ENCODE data around the gene ARID5B.
"Not testable (repeated sequence)": the region's sequence is repeated elsewhere in the genome, so short reads cannot be mapped to it uniquely, and the experiment has no call there.

Gene ARID5B

DNA sequence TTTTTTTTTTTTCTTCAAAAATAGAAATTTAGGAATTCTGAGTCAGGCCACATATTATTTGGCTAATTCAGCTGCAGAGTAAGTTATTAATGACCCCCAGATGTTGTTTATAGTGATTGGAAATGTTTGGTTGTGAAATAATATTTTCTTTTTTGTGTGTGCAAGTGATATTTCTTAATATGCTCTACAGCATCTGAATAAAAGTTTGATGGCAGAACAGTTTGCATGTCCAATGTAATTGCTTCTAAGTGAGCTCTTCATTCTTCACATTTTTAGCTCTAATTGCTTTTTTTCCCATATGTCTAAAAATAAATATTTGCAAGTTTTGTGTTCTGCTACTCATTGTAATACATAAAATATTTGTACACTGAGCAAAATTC is 116.0 kb downstream of the ARID5B start:
- no peak for DNase-seq

DNA sequence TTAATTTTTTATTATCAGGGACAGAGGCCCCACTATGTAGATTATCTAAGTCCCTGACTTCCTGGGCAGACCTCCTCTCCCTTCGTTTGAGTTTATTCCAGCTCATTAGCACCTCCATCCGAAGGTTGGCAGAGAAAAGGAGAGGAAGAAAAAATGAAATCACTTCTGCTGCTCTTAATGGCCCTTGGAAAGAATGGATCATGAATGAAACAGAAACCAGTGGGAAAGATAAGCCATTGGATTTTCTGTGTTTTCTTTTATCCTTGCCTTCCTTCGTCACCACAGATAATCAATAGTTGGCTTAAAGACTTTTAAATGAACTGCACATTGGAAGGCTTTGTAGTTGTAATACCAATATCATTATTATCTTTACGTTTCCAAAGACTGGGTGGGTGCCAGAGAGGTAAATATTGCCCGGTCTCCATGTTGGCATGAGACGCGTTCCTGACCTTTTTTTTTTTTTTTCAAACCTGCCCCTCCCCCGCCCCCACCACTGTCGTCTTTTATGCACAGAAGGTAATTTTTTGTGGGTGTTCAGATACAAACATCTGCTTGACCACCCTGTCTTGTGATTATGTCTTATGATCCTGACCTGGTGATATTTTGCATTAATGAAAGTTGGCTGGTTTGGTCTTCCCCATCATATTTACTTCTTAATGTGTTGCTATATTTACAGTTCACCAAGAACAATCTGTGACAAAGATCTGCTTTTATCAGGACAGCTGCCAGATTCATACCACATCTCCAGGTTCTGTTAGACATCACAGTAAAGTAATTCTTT is 116.8 kb downstream of the ARID5B start:
- DNase-seq = no peak

DNA sequence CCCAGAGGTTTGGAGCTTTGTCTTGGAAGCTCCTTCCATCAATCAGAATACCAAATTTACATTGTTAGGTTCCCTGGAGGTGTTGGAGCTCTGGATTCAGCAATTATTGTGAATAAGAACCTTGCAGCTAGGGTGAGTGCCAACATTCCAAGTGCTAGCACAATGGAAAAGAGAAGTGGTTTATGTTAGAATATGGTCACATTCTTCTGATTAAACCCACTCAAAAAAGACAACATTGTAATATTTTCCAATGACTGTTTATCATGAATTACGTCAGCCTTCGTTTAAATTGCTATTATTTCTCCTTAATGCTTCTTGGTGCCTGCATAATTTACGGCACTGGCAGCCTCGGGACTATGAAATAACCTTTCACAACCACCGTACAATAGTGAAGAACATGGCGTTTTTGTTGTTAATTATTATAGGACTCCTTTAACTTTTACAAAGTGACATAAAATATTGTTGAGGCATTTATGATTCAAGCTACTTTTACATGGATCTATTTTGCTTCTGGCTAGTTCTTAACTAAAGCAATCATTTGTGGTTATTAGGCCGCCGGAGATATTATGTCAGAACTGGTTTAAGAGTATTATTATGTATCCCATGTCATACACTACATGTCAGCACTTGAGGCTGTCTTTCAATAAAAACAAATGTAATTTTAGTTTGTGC is 117.7 kb downstream of the ARID5B start:
- DNase-seq = peak; percentile 64

GRCh38 chr10:62019685-62020359 is 118.3 kb downstream of the ARID5B start:
- no peak for DNase-seq

DNA sequence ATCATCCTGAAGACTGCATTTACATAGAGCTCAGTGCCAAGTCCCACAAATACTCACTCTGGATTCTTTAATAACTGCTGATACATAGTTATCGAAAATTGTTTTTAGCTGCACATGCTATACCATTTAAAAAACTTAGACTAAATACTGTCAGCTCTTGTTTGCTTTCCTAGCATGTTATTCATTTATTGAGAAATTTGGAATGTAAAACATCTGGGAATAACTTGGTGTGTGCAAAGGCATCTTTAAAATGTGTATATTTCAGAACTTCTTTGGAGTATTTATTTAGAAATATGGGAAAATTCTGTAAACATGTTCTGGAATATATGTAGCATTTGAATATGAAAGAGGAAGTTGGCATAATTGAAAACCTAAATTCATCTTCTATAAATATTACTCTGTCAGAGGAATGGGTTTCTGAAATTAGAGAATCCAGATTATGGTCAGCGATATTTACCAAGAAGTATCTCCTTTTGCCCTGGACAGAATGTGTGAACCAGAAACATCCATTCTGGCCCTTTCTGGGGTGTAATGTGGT is 119.7 kb downstream of the ARID5B start:
- DNase-seq = peak; percentile 27

DNA sequence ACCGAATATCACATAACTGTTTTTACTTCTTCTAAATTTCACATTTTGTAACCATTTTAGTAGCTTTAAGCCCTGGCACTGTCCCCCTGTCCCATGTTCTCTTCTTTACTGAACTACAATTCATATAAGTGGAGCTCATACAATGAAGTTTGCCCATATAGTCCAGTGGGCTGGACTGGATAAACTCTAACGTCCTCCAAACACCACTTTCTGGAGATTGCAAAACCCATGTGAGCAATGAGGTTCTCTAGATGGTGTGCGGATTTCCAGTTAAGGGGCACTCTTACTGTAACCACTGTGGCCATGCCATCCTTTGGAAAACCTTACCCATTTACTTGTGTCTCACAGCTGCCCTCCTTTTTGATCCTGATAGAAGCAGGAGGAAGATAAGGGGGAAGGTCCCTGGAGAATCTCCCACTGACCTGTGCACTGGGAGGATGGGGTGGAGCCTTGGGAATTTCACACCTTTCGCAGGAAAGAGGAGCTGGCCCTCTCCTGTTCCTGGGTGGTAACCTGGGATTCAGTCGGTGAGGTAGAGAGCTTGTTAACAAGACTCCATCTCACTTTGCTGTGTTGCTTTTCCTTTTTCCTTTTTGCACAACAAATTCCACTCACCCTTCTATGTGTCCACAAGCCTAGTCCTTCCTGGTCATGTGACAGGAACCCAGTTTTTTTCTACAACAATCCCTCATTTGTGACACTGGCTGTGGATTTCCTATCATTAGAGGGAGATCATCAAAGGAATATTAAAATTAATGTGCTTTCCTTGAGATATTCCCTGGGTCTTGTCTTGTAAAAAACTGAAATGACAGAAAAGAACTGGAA is 120.7 kb downstream of the ARID5B start:
- no peak for DNase-seq

DNA sequence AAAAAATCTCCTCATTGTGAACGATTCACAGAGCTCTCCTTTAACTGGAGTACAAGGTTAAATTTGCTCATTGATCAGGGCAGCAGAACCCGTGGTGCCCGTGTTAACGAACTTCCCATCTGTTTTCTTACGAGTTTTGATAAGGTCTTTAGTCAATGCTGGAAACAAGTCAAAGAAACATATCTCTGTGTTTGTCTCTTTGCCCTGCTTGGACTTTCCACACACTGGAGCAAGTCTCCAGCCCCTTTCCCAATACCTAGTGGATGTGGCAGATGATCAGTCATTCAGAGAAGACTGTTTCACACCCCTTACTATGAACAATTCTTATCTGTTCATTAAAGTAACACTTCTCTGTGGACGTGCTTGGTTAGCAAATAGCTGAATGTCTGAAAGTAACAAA is 121.3 kb downstream of the ARID5B start:
- no peak for DNase-seq

DNA sequence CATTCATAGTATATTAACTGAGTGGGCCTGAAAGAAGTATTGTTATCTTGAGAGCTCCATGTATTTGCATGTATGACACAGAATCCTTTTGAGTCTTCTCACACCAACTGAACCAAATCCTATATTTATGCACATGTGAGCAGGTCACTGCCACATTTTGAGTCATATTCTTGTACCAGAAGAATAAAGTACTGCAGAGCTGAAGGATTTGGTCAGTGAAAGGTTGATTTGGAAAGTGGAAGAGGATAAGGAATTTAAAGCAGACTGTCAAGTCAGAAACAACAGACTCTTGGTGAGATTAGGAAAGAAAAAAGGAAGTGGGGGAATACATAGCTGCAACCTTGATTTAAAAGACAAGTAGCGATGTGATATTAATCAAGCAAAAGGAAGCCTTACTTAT is 121.8 kb downstream of the ARID5B start:
- peak; percentile 40 for DNase-seq

DNA sequence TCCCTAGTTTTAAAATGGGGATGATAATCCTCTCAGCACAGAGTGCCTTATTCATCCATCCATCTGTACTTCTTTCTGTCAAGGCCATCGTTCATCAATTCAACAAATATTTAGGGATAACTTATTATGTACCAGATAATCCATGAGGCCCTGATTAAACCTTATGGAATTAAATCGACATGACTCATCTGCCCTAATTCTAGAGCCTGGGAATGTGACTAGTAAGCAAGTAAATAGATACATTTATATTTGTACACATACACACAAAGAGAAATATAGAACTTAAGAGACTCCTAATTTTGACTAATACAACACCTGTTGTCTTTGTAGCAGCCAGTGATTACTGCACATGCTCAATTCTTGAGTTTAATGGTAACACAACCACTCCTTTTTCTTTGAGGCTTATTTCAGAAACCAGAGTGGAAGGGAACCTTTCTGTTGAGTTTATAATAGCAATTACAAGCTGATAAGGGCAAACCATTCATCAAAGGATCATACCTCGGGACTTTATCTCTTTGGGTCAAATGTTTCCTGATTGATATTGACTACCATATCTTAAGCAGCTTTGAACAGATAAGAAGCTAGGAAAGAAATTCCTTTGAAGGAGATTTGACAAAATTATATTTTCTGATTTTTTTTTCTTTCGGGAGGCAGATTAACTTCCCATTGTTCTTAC is 122.7 kb downstream of the ARID5B start:
- DNase-seq = no peak

GRCh38 chr10:62025134-62025794 is 123.8 kb downstream of the ARID5B start:
- no peak for DNase-seq

DNA sequence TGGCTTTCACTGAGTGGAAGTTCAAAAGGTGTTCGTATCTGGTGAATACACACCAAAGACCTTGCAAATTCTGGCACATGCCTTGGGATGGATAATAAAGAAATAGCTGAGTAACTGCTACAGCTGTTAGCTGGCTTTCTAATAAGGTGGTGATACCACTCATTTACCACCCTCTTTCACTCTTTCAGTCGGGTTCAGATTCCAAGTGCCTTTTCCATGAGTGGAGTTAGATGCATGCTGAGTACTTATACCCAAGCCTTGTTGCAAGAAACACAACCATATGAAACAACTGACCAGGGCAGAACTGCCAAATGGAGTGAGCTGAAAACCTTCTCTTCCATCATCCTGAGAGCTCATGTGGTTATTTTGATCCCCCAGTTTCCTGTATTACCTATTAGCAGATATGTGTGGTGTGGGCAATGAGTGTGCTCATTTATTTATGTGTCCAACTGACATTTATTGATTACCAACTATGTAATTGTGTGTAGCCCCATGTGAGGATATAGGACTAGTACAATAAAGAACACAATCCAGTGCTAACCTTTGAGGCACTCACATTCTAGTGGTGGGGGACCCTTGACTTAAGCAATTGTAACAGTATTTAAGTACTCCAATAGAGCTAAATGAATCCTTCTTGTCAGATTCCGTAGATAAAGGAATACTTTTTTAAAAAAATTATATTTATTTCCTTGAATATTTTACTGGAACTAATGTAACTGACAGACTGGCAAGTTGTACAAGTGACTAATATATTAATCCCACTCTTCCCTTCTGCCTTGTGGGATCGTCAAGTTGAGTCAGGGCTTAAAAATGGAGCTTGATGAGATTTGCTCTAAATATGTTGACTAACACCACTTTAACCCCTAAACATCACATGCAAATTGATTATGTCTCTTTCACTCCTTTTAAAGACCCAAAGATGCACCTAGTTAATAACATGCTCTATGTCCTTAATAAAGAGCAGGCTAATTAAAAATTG is 124.7 kb downstream of the ARID5B start:
- DNase-seq = no peak

GRCh38 chr10:62027841-62028501 is 126.5 kb downstream of the ARID5B start:
- no peak for DNase-seq

DNA sequence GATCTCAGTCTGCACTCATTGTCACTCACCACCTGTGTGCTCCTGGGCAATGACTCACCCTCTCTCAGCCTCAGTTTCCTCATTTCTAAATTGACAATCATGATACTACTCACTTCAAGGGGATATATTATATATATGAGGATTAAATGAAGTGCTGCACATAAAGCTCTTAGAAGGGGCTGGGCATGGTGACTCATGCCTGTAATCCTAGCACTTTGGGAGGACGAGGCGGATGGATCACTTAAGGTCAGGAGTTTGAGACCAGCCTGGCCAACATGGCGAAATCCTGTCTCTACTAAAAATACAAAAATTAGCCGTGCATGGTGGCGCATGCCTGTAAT is 127.0 kb downstream of the ARID5B start:
- not testable (repeated sequence) for DNase-seq

DNA sequence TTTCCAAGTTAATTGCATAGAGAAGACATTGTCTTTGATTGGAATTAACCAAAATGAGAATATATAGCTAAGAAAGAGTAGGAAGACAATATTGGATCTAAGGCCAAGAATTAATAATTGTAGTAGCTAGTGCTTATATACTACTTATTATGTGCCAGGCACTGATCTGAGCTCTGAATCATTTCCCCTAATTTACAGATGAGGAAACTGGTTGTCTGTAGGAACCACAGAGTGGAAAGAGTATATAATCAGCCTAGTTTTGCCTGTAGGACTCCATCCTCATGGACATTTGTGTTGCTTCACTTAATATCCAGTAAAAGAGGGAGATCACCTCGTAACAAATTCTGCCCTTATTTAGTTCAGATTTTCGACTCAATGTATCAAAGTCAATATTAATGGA is 127.9 kb downstream of the ARID5B start:
- DNase-seq = peak; percentile 46

- no peak for DNase-seq
These were observed 130.0 kb downstream of the ARID5B start for GRCh38 chr10:62031507-62031906.

DNA sequence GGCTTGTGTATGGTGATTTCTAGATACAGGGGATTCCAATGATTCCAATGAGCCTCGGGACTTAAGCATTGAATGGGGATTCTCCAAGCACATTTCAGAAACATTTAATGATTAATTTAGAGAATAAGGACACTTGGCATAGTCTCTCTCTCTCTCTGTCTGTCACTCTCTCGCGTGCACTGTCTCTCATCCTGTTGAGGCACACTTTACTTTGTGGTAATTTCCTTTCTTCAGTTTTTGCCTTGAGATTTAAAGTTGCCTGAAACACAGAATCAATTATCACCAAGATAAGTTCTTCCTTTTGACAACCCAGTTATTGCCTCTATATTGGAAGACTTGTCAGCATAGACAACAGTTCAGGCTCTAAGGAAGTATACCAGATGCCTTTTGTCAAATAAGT is 131.6 kb downstream of the ARID5B start:
- DNase-seq = no peak

DNA sequence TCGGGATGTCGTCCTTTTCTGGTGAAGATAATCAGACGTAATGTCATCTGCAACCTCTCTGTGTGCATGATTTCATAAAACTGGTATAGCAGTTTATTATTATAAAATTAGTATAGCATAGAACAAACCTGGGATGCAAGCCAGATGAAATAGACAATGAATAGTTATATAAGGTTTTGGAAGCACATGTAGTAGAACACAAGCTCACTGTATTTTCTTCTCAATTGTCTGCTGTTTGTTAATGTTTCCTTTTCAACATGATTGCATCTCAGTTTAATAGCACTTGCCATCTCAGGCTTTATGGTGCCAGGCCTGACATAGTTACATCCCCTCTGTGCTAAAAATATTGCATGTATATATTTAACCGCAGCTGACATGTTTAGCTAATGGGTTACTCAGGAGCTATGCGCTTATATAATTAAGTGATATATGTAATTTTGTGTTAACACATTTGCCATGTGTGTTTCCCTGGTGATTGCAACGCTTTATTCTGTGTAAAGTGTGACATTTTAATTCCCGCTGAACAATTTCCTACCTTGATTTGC is 132.7 kb downstream of the ARID5B start:
- no peak for DNase-seq

DNA sequence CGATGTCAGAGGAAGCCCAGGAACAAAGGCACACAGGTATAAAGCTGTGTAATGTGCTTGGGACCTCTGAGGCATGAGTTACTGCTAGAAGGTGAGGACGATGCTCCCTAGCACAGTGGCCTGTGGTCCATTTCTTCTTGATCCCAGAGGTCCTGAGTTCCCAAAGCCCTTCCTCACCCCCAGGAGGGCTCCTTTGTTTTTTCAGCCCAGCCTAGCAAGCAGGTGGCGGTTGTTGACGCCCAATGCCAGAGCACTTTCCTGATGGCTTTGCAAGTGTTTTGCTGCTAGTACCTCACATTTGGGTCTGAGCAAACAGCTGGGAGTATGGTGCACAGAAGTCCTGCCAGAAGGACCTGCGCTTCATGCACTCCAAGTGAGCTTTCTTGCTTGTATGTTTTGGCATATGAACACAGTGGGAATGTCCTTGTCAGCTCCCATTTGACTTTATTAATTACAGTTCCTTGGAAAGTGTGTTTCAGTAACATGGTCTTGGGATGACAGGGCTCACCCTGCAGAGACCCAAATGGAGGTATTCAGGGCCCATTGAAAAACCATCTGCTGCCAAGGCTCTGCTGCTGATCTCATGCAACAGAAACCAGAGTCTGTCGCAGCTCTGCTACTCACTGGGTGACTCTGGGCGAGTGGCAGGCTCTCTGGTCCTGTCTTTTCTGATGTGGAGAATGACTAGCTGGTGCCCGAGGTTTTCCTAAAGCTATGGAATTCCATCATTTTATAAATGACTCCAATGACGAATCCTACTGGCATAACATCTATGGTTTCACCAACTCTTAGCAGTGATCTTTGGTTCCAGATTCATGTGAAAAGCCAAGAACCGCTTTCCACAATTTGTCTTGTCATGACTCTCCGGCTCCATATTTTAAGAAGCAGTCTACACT is 134.9 kb downstream of the ARID5B start:
- DNase-seq = no peak

Measured in suppressor macrophage treated with lipopolysaccharide for 4 hours (primary cell).